ENCODE data around the gene OR2AJ1. TPM values are rescaled to one million over a fixed set of nuclear protein-coding genes. Genes with fewer than 3 reads are reported as not detected.

The OR2AJ1 gene, protein sequence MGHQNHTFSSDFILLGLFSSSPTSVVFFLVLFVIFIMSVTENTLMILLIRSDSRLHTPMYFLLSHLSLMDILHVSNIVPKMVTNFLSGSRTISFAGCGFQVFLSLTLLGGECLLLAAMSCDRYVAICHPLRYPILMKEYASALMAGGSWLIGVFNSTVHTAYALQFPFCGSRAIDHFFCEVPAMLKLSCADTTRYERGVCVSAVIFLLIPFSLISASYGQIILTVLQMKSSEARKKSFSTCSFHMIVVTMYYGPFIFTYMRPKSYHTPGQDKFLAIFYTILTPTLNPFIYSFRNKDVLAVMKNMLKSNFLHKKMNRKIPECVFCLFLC
- not detected in 2 replicates for total RNA-seq
- long read RNA-seq, result 0 reads

DNA sequence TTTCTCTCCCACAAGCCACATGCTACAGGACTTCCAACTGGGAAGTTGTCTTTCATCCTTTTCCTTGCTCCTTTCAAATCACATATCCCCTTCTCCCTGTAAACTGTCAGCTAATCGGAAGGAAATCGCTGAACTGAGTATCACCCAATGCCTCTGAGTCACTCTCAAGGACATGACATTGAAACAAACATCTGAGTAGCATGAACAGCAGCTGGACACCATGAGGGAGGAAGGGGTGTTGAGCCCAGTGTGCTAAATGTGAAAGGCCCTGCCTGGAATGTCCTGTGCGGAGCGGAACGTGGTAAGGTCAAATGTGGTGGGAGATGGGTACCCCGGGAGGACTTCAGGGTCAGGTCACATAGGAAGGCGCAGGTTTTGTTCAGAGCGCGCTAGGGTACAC lies at the start of gene OR2AJ1:
Gene OR2AJ1 (plus strand): TSS at position 22 of the 400 bp plus-strand sequence. CDS start 8,880 bp downstream, outside the sequence.
- no peaks in the 10 kb centered on the region for H3K27me3 Mint-ChIP-seq
- H3K9me3 Mint-ChIP-seq (ENCODE audit: low read depth), result peaks cover 12% of the 10 kb centered on the region
- no peaks in the 10 kb centered on the region for H3K36me3 Mint-ChIP-seq (ENCODE audit: insufficient read depth)
- H3K4me3 Mint-ChIP-seq (ENCODE audit: low read depth), result no peak within 1 kb of the TSS
- TF ChIP-seq, protein P1, sequence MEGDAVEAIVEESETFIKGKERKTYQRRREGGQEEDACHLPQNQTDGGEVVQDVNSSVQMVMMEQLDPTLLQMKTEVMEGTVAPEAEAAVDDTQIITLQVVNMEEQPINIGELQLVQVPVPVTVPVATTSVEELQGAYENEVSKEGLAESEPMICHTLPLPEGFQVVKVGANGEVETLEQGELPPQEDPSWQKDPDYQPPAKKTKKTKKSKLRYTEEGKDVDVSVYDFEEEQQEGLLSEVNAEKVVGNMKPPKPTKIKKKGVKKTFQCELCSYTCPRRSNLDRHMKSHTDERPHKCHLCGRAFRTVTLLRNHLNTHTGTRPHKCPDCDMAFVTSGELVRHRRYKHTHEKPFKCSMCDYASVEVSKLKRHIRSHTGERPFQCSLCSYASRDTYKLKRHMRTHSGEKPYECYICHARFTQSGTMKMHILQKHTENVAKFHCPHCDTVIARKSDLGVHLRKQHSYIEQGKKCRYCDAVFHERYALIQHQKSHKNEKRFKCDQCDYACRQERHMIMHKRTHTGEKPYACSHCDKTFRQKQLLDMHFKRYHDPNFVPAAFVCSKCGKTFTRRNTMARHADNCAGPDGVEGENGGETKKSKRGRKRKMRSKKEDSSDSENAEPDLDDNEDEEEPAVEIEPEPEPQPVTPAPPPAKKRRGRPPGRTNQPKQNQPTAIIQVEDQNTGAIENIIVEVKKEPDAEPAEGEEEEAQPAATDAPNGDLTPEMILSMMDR (IDR thresholded peaks at IDR 0.05; ENCODE audit: unreplicated experiment), result no peak
- no peak within 1 kb of the TSS for H3K27ac Mint-ChIP-seq
- DNase-seq (ENCODE audit: low spot score, unreplicated experiment), result no peak
- no peaks in the 10 kb centered on the region for H3K4me1 Mint-ChIP-seq (ENCODE audit: low read depth)

DNA sequence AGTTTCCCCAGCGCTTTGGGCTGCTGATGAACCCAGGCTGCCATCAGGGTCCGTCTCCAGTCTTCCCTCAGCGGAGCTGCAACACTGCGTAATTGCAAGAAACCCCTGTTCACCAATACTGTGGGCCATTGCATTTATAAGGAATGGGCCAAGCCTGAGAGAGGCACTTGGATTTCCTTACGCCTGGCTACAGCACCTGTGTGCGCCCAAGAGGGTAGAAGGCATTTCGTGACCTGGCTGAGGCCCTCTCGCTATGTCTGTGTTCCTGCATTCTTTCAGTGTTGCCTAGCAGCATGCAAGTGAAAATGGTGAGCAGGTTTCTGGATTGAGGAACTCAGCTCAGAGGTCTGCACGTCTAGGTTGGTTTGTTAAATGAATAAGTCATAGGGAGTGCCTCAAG lies 41.3 kb upstream of the OR2AJ1 start:
- no peaks in the 10 kb centered on the region for H3K27me3 Mint-ChIP-seq
- H3K27ac Mint-ChIP-seq, result no peak overlapping the region
- no peaks in the 10 kb centered on the region for H3K4me1 Mint-ChIP-seq (ENCODE audit: low read depth)
- peaks cover 10% of the 10 kb centered on the region for H3K9me3 Mint-ChIP-seq (ENCODE audit: low read depth)
- no peak for DNase-seq (ENCODE audit: low spot score, unreplicated experiment)
- no peak overlapping the region for H3K4me3 Mint-ChIP-seq (ENCODE audit: low read depth)
- H3K36me3 Mint-ChIP-seq (ENCODE audit: insufficient read depth), result no peaks in the 10 kb centered on the region
- TF ChIP-seq, protein P1 (IDR thresholded peaks at IDR 0.05; ENCODE audit: unreplicated experiment), result no peak

DNA sequence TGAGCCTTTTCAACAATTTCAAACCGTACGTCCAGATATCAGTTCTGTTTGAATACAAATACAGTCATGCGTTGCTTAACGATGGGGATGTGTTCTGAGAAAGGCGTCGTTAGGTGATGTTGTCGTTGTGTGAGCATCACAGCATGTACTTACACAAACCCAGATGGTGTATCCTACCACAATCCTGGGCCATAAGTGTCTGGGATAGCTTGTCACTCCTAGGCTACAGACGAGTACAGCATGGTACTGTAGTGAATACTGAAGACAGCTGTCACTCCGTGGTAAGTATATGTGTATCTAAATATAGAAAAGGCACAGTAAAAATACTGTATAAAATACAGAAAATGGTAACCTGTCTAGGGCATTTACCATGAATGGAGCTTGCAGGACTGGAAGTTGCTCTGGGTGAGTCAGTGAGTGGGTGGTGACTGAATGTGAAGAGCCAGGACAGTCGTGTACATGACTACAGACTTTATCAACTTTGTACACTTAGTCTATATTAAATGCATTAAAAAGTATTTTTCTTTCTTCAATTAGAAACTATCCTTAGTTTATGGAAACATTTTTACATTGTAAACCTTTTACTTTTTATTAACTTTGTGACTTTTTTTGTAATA lies 39.8 kb upstream of the OR2AJ1 start:
- TF ChIP-seq, protein P1 (IDR thresholded peaks at IDR 0.05; ENCODE audit: unreplicated experiment), result no peak
- H3K4me3 Mint-ChIP-seq (ENCODE audit: low read depth), result no peak overlapping the region
- no peaks in the 10 kb centered on the region for H3K27me3 Mint-ChIP-seq
- no peak for DNase-seq (ENCODE audit: low spot score, unreplicated experiment)
- H3K9me3 Mint-ChIP-seq (ENCODE audit: low read depth), result no peaks in the 10 kb centered on the region
- no peak overlapping the region for H3K27ac Mint-ChIP-seq
- H3K36me3 Mint-ChIP-seq (ENCODE audit: insufficient read depth), result no peaks in the 10 kb centered on the region
- H3K4me1 Mint-ChIP-seq (ENCODE audit: low read depth), result no peaks in the 10 kb centered on the region

DNA sequence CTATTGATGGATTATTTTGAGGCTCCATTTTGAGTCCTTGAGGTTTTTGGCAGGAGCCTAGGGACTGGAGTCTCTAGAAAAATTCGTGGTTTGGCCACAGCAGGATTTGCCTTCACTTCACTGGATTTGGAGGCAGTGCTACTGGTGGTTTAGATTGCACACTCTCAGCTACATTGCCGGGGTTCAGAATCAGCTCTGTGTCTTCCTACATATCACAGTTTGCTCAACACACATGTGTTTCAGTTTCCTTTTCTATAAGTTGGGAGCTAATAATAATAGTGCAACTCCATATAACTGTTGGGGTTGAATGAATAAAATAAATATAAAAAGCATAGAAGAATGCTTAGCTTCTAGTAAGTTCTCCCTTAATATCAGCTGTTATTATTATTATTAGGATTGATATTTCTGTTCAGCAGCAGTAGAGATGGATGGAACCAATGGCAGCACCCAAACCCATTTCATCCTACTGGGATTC lies 29.5 kb upstream of the OR2AJ1 start, which contains the start of gene OR2W3:
Gene OR2W3 (plus strand): TSS at position 425 of the 475 bp plus-strand sequence. CDS start 0 bp downstream, at position 425.
- TF ChIP-seq, protein P1 (IDR thresholded peaks at IDR 0.05; ENCODE audit: unreplicated experiment), result no peak
- Mint-ChIP-seq H3K4me3 (ENCODE audit: low read depth) (no peak within 1 kb of the TSS), H3K27ac (no peak within 1 kb of the TSS), H3K9me3 (ENCODE audit: low read depth) (peaks cover 8% of the 10 kb centered on the region), H3K4me1 (ENCODE audit: low read depth) (no peaks in the 10 kb centered on the region), H3K27me3 (no peaks in the 10 kb centered on the region), H3K36me3 (ENCODE audit: insufficient read depth) (peaks cover 2% of the 10 kb centered on the region)
- no peak for DNase-seq (ENCODE audit: low spot score, unreplicated experiment)

DNA sequence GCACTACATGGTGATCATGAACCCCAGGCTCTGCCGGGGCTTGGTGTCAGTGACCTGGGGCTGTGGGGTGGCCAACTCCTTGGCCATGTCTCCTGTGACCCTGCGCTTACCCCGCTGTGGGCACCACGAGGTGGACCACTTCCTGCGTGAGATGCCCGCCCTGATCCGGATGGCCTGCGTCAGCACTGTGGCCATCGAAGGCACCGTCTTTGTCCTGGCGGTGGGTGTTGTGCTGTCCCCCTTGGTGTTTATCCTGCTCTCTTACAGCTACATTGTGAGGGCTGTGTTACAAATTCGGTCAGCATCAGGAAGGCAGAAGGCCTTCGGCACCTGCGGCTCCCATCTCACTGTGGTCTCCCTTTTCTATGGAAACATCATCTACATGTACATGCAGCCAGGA lies 28.7 kb upstream of the OR2AJ1 start:
- Mint-ChIP-seq H3K27me3 (no peaks in the 10 kb centered on the region), H3K9me3 (ENCODE audit: low read depth) (peaks cover 8% of the 10 kb centered on the region), H3K4me3 (ENCODE audit: low read depth) (no peak overlapping the region), H3K27ac (no peak overlapping the region), H3K36me3 (ENCODE audit: insufficient read depth) (peaks cover 2% of the 10 kb centered on the region), H3K4me1 (ENCODE audit: low read depth) (no peaks in the 10 kb centered on the region)
- DNase-seq (ENCODE audit: low spot score, unreplicated experiment), result no peak
- TF ChIP-seq, protein P1 (IDR thresholded peaks at IDR 0.05; ENCODE audit: unreplicated experiment), result no peak

Measured in progenitor cell of endocrine pancreas (in vitro differentiated cells).